NCI-H748 treated with DMSO at 0.1 percent for 48 hours (cell line): Measurements from ENCODE around the gene ACBD3.

ENCODE experiments used
- DNase-seq: peaks from one replicate; lab custom pipeline; 2025; lab: John Stamatoyannopoulos, UW

Gene ACBD3

GRCh38 chr1:226134170-226135058, 52.1 kb downstream of the ACBD3 start:
- no peak for DNase-seq

DNA sequence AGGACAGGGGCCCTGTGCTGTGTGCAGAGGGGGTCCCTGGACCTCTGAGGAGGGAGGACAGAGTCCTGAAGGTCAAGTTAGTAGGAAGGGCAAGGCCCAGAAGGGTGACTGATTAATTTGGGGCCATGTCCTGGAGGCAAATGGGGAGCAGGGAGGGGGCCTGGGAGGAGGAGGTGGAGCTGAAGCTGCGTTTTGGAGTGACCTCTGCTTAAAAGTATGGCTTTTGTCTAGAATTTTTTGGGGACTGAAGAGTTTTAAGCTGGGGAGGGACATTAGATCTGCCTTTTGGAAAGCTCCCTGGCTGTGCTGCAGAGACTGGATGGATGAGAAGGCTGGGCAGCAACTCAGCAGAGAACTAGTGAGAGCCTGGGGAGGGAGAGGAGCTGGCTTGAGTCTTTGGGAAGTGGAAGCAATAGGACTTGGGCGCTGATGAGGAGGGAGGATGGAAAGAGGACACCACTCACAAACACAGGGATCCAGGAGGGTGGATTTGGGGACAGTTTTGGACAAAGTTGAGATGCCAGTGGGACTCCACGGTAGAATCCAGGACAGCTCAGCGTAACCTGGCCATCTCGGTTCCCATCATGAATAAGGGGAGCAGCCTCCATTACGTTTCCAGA, 52.9 kb downstream of the ACBD3 start:
- DNase-seq, result no peak

GRCh38 chr1:226132728-226133503, 53.6 kb downstream of the ACBD3 start:
- DNase-seq, result no peak

DNA sequence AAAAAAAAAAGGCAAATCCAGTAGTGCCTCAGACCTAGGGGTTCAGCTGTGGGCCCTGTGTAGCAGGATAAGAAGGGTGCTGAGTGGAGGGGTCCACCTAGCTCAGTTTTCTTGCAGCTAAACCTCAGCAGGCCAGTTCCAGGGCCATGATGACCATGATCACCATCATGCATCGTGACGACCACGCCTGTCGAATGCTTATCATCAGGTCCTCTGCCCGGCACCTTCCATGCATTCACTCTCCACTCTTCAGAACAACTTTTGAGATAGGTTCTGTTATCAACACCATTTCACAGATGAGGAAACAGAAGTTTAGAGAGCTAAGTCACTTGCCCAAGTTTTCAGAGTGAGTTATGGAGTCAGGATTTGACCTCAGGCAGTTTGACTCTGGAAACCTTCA, 54.9 kb downstream of the ACBD3 start:
- no peak for DNase-seq

DNA sequence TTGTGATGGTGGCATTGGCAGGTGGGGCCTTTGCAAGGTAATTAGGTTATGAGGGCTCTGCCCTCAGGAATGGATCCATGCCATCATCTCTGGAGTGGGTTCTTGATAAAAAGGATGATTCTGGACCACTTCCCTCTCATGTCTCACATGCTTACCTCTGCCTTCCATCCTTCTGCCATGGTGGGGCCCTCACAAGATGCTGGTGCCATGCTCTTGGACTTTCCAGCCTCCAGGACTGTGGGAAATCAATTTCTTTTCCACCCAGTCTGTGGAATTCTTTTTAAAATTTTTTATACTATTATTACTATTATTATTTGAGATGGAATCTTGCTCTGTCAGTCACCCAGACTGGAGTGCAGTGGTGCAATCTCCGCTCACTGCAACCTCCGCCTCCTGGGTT, 57.3 kb downstream of the ACBD3 start:
- no peak for DNase-seq

DNA sequence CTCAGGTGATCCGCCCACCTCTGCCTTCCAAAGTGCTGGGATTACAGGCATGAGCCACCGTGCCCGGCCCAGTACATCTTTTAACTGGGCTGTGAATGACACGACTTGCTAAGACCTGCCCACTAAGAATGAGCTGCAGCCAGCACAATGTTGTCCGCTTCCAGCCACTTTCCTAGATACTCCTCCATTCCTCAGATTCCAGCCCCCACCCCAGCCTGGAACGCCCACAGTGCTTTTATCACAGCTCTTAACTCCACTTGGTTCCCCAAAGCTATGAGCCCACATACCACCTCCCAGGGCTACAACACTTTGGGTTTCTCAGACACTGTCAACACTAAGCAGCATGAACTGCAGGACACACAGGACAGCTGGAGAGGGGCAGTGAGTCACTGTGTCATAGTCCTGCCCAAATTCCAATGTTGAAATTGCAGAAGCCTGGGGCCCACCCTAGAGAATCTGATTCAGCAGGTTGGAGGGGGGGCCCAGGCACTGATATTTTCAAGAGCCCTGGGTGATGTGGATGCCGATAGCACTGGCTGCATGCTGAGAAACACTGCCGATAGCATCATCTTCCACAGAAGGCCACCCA, 58.0 kb downstream of the ACBD3 start:
- no peak for DNase-seq

GRCh38 chr1:226126824-226127569, 59.5 kb downstream of the ACBD3 start:
- no peak for DNase-seq

GRCh38 chr1:226125831-226126230, 60.7 kb downstream of the ACBD3 start:
- no peak for DNase-seq

DNA sequence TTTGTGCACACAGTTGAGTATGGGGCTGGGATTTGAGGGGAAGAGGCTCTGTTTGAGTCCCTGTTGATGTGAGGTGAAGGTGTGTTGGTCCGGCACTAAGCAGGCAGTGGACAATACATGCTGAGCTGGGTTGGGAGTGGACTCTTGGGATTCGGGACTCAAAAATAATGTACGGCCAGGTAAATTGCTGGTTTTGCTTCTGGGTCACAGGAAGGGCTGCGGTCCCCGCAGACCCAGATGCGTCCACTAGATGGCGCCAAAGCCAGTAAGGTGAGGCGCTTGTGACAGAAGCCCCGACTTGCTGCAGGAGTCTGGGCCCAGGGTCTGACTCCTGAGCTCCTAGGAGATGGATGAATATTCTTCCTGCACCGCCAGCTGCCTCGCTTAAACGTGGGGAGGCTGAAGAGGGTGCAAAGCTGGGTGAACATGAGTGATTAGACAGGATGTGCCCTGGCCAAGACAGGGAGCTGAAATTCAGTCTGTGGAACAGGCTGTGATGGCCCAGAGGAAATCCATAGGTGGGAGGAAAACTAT, 61.4 kb downstream of the ACBD3 start:
- DNase-seq, result peak; percentile 61

- DNase-seq, result no peak
Observed at GRCh38 chr1:226123591-226124471, 62.7 kb downstream of the ACBD3 start.

DNA sequence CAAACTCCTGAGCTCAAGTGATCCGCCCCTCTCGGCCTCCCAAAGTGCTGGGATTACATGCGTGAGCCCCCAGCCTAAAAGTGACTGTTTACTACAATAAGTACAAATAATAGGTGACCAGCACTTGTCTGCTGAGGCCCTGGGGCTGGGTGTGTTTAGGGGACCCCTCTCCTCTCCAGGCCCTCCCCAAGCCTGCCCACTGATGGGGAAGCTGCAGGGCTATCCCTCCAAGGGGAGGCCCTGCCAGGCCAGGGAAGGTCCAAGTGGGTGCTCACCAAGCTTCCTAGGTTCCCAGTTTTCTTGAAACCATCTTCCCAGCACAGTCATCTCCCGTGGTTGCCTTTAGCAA, 63.4 kb downstream of the ACBD3 start:
- no peak for DNase-seq

DNA sequence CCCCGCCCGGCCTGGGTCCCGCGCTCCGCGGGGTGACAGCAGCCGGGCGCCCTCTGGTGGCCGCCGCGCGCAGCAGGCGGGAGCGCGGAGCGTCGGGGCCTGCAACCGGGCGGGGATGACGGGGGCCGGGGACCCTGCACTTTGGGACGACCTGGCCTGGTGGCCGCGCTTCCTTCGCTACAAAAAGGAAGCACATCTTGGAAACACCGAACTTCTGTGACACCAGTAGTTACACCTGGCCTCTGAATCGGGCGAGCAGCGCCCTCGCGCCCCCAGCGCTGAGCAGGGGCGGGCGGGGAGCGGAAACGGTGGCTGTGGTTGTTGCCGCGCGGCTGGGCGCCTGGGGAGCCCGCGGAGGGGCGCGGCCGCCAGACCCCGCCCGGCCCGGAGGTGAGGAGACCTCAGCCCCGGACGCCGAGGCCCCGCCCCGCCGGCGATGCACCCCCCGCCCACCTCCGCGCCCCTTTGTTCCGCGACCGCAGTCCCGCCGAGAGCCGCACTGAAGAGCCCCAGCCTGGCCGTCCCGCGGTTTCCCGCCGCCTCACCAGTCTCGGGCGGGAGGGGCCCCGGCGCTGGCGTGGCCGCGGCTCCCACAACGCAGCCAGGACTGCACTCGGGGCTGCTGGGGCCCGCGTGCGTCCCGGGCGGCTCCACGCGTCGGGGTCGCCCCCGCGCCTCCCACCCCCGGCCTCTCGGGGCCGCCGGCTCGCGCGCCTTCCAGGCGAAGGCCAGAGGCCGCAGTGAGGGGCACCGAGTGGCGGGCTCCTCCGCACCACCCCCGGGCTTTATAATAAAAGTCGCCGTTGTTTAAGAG, 64.7 kb downstream of the ACBD3 start:
- peak; percentile 17 for DNase-seq

- no peak for DNase-seq
Observed at GRCh38 chr1:226121049-226121586, 65.4 kb downstream of the ACBD3 start.

DNA sequence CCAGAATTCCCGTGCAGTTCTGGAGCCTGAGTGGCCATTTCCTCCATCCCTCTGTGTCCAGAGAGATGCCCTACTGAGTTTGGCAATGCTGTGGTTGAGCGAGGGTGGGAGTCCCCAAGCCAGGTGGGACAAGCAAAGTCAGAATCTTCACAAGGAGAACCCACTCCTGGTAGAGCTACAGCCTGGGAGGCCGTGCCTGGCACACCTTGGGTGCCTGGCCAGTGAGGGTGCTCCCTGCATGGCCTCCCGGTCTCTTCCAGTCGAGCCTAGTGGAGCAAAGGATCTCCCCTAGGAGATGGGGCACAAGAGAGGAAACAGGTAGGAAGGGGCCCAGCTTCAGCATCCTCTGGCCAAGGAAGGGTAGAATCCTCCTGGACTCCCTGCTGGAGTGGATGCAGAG, 66.1 kb downstream of the ACBD3 start:
- DNase-seq, result no peak

- no peak for DNase-seq
Observed at GRCh38 chr1:226119169-226119568, 67.4 kb downstream of the ACBD3 start.

GRCh38 chr1:226118357-226118756, 68.2 kb downstream of the ACBD3 start:
- no peak for DNase-seq

- DNase-seq, result no peak
Observed at GRCh38 chr1:226117330-226117729, 69.2 kb downstream of the ACBD3 start.

GRCh38 chr1:226116673-226117072, 69.9 kb downstream of the ACBD3 start:
- no peak for DNase-seq

DNA sequence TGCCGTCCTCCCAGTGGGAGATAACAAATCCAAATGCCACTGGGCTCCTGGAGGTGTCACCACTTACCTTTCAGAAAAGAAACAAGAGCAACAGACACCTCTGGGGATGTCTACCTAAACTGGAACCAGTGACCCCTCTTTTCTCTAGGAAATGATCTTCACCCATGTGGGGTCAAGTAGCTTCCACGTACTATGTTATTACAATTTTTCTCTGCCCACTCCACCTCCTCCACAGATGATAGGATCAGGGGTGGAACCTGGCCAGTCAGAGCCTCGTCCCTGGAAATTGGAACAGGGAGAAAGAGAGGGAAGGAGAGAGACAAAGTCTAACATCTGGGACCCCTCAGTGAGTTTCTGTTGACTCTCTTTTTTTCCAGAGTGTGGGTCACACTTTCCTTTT, 73.9 kb downstream of the ACBD3 start:
- DNase-seq, result no peak
